H1 (cell line): ENCODE measurements around the gene FEV. TPM values are rescaled to one million over a fixed set of nuclear protein-coding genes. Genes with fewer than 3 reads are reported as not detected.

Experiments used
- CTCF ChIA-PET: fragments of 300-600 bp; sonication (Branson Sonifier 250); formaldehyde crosslinking; loops from one replicate; lab custom pipeline; 2021; ENCODE audit not compliant: partially characterized antibody; lab: Charles Lee
- POLR2A ChIA-PET: fragments of 300-600 bp; sonication (Branson Sonifier 250); formaldehyde crosslinking; loops from one replicate; lab custom pipeline; 2021; ENCODE audit warnings: inconsistent platforms; ENCODE audit not compliant: partially characterized antibody; lab: Charles Lee
- DNase-seq, 2 experiments: peaks; one replicate each; pipeline versions ENCODE4 v3.0.0 to v3.0.0-alpha.2; 2010 to 2022; ENCODE audit warnings: low spot score in 2 of 2, low read depth in 1 of 2, mixed read lengths in 1 of 2
- FAIRE-seq: peaks from 2 replicates; lab custom pipeline; 2011; peaks lifted over from hg19 to GRCh38; lab: Jason Lieb, UNC
- H2AFZ ChIP-seq: 2 replicates; pipeline ENCODE4 v1.8.1; 2012; ENCODE audit warnings: low read length, inconsistent platforms
- H2AK5ac ChIP-seq: 2 replicates; pipeline ENCODE4 v1.6.1; 2013; ENCODE audit warnings: low read depth, low read length
- H2BK120ac ChIP-seq: replicated peaks from 2 replicates; pipeline ENCODE3; 2013; ENCODE audit warnings: low read depth, low read length, inconsistent platforms
- H2BK12ac ChIP-seq: 2 replicates; pipeline ENCODE4 v1.6.1; 2013; ENCODE audit warnings: low read depth, low read length
- H2BK15ac ChIP-seq: 2 replicates; pipeline ENCODE4 v1.6.1; 2013; ENCODE audit warnings: low read length
- H2BK20ac ChIP-seq: 2 replicates; pipeline ENCODE4 v1.6.1; 2013; ENCODE audit warnings: low read length
- H2BK5ac ChIP-seq: 2 replicates; pipeline ENCODE4 v1.6.1; 2013; ENCODE audit warnings: low read depth, low read length
- H3K14ac ChIP-seq: 2 replicates; pipeline ENCODE4 v1.6.1; 2013; ENCODE audit warnings: inconsistent platforms; ENCODE audit not compliant: insufficient read length
- H3K18ac ChIP-seq: 2 replicates; pipeline ENCODE4 v1.6.1; 2013; ENCODE audit warnings: low read length; ENCODE audit errors: extremely low read depth
- H3K23ac ChIP-seq: 2 replicates; pipeline ENCODE4 v1.6.1; 2013; ENCODE audit warnings: inconsistent platforms; ENCODE audit not compliant: insufficient read length
- H3K23me2 ChIP-seq: 2 replicates; pipeline ENCODE4 v1.6.1; 2013; ENCODE audit warnings: low read depth, low read length
- H3K27ac ChIP-seq: 2 replicates; pipeline ENCODE4 v1.6.1; 2011; ENCODE audit warnings: low read depth, low read length, inconsistent platforms
- H3K27me3 ChIP-seq, 4 experiments: replicated peaks in 1 of 4; 1 replicate in 1 of 4; 2 replicates in 3 of 4; pipeline versions ENCODE4 v1.6.1 to v1.8.1; 2011 to 2013; ENCODE audit warnings: low read length in 3 of 4, mild to moderate bottlenecking in 3 of 4, inconsistent platforms in 2 of 4, mixed read lengths in 2 of 4, moderate library complexity in 1 of 4; ENCODE audit not compliant: control insufficient read depth in 3 of 4, insufficient read depth in 3 of 4; ENCODE audit errors: extremely low read depth in 1 of 4
- H3K36me3 ChIP-seq, 4 experiments: 2 replicates each; pipeline versions ENCODE4 v1.6.1 to v1.8.1; 2011 to 2013; ENCODE audit warnings: mild to moderate bottlenecking in 4 of 4, low read length in 3 of 4, moderate library complexity in 2 of 4, control low read depth in 1 of 4, inconsistent platforms in 1 of 4; ENCODE audit not compliant: insufficient read depth in 4 of 4, control insufficient read depth in 2 of 4
- H3K4ac ChIP-seq: replicated peaks from 2 replicates; pipeline ENCODE3; 2013; ENCODE audit warnings: low read length, low read depth, mixed read lengths, inconsistent platforms; ENCODE audit not compliant: insufficient read length
- H3K4me1 ChIP-seq, 4 experiments: replicated peaks in 1 of 4; 1 replicate in 1 of 4; 2 replicates in 3 of 4; pipeline versions ENCODE4 v1.6.1 to v1.8.1; 2011 to 2013; ENCODE audit warnings: low read length in 3 of 4, inconsistent platforms in 2 of 4, mixed read lengths in 1 of 4; ENCODE audit not compliant: insufficient read depth in 4 of 4, control insufficient read depth in 3 of 4
- H3K4me2 ChIP-seq, 2 experiments: 2 replicates each; pipeline versions ENCODE4 v1.6.1 to v1.8.1; 2011 to 2013; ENCODE audit warnings: low read depth in 2 of 2, low read length in 2 of 2, control low read depth in 1 of 2, inconsistent platforms in 1 of 2, mild to moderate bottlenecking in 1 of 2; ENCODE audit not compliant: insufficient read depth in 1 of 2
- H3K4me3 ChIP-seq, 4 experiments: fragments of 200-600, 300-600 bp in 1 of 4; sonication (generic), shearing (Covaris generic), sonication (Bioruptor Twin) in 1 of 4; 2 replicates each; pipeline versions ENCODE4 v1.5.1 to v1.8.1; 2011 to 2016; ENCODE audit warnings: low read length in 4 of 4, low read depth in 3 of 4, control low read depth in 2 of 4, inconsistent platforms in 2 of 4, mild to moderate bottlenecking in 2 of 4, mixed read lengths in 1 of 4, moderate library complexity in 1 of 4; ENCODE audit not compliant: insufficient read depth in 2 of 4; ENCODE audit errors: extremely low read depth in 1 of 4
- H3K56ac ChIP-seq: replicated peaks from 2 replicates; pipeline ENCODE3; 2013; ENCODE audit warnings: low read depth, mild to moderate bottlenecking, mixed read lengths, low read length, inconsistent platforms; ENCODE audit not compliant: insufficient read length
- H3K79me1 ChIP-seq: 2 replicates; pipeline ENCODE4 v1.6.1; 2013; ENCODE audit warnings: low read depth, low read length, control low read depth
- H3K79me2 ChIP-seq, 2 experiments: 2 replicates each; pipeline versions ENCODE4 v1.6.1 to v1.8.1; 2012 to 2013; ENCODE audit warnings: low read length in 2 of 2, mild to moderate bottlenecking in 2 of 2, inconsistent platforms in 1 of 2; ENCODE audit not compliant: insufficient read depth in 2 of 2, control insufficient read depth in 1 of 2
- H3K9ac ChIP-seq, 4 experiments: replicated peaks in 1 of 4; 1 replicate in 1 of 4; 2 replicates in 3 of 4; pipeline versions ENCODE4 v1.6.1 to v1.8.1; 2011 to 2013; ENCODE audit warnings: low read depth in 3 of 4, low read length in 3 of 4, control low read depth in 2 of 4, mild to moderate bottlenecking in 2 of 4, moderate library complexity in 2 of 4, inconsistent platforms in 1 of 4; ENCODE audit errors: extremely low read depth in 1 of 4
- H3K9me3 ChIP-seq, 2 experiments: 2 replicates each; pipeline versions ENCODE4 v1.6.1 to v1.8.1; 2012 to 2013; ENCODE audit warnings: mild to moderate bottlenecking in 2 of 2, moderate library complexity in 2 of 2, control low read depth in 1 of 2, inconsistent platforms in 1 of 2, low read depth in 1 of 2, low read length in 1 of 2, mixed read lengths in 1 of 2; ENCODE audit not compliant: insufficient read depth in 2 of 2
- H4K20me1 ChIP-seq, 2 experiments: replicated peaks in 1 of 2; 2 replicates each; pipeline versions ENCODE3 to v1.8.1; 2011 to 2013; ENCODE audit warnings: inconsistent platforms in 2 of 2, low read length in 2 of 2, mild to moderate bottlenecking in 1 of 2; ENCODE audit not compliant: insufficient read depth in 2 of 2, control insufficient read depth in 1 of 2
- H4K5ac ChIP-seq: 2 replicates; pipeline ENCODE4 v1.6.1; 2013; ENCODE audit warnings: low read length, low read depth, mixed read lengths, inconsistent platforms; ENCODE audit not compliant: insufficient read length
- H4K8ac ChIP-seq: 2 replicates; pipeline ENCODE4 v1.8.0; 2013; ENCODE audit warnings: mild to moderate bottlenecking, moderate library complexity, low read length, inconsistent platforms; ENCODE audit not compliant: insufficient read depth; ENCODE audit errors: extremely low read depth
- H4K91ac ChIP-seq: replicated peaks from 2 replicates; pipeline ENCODE3; 2013; ENCODE audit warnings: low read length, mixed read lengths, inconsistent platforms; ENCODE audit not compliant: insufficient read length
- CBX8 ChIP-seq: fragments of 300-800, 300-1000 bp; sonication (generic); IDR thresholded peaks from 2 replicates; pipeline ENCODE4 v1.7.1; 2016; ENCODE audit warnings: low read depth, low read length, borderline replicate concordance
- CREB1 ChIP-seq: IDR thresholded peaks from 2 replicates; pipeline ENCODE4 v1.6.1; 2012; ENCODE audit warnings: inconsistent platforms
- EZH2 ChIP-seq: fragments of 200-600 bp; sonication (generic); IDR thresholded peaks from 2 replicates; pipeline ENCODE4 v1.7.1; 2012; ENCODE audit warnings: low read depth, mild to moderate bottlenecking, moderate library complexity, low read length, inconsistent platforms; ENCODE audit not compliant: severe bottlenecking
- GTF2F1 ChIP-seq: IDR thresholded peaks from 2 replicates; pipeline ENCODE4 v1.6.1; 2012; ENCODE audit warnings: low read depth, low read length, improper control_type of control experiment, borderline replicate concordance
- RAD21 ChIP-seq, 2 experiments: IDR thresholded peaks in 1 of 2; conservative IDR thresholded peaks in 1 of 2; 2 replicates each; pipeline ENCODE4 v1.6.1; 2011; ENCODE audit warnings: low read depth in 2 of 2, low read length in 2 of 2, improper control_type of control experiment in 1 of 2, inconsistent platforms in 1 of 2, mild to moderate bottlenecking in 1 of 2, moderate library complexity in 1 of 2
- YY1 ChIP-seq: IDR thresholded peaks from 2 replicates; pipeline ENCODE4 v1.6.1; 2011; ENCODE audit warnings: low read depth, mild to moderate bottlenecking, low read length
- WGBS, 2 experiments: shearing (Covaris generic) in 1 of 2; methylation state at CpG; one replicate each; pipeline versions ENCODE4 v1.1.6 to v1.1.7; 2013 to 2015; ENCODE audit warnings: low lambda C conversion rate in 2 of 2, mixed read lengths in 2 of 2, inconsistent platforms in 1 of 2, low coverage in 1 of 2, missing lambda C conversion rate in 1 of 2; ENCODE audit not compliant: insufficient replicate concordance in 2 of 2, insufficient coverage in 1 of 2, insufficient read length in 1 of 2; ENCODE audit errors: extremely low coverage in 1 of 2, missing lambda C conversion rate in 1 of 2; 5-methylcytosine and 5-hydroxymethylcytosine counted together
- polyA plus RNA-seq, 7 experiments: library from polyadenylated mRNA; depleted of rRNA in 3 of 7; stranded (reverse) in 5 of 7; unstranded in 2 of 7; fragments of >200 nt in 5 of 7; fragments of 200-250 nt in 2 of 7; gene quantifications; 1 replicate in 5 of 7; 2 replicates in 1 of 7; 4 replicates in 1 of 7; pipeline versions ENCODE4 v1.2.1 to v1.2.3, GENCODE V29; 2011 to 2013; ENCODE audit warnings: missing spikeins in 2 of 7, mixed read lengths in 2 of 7
- total RNA-seq: library from RNA; stranded (reverse); fragmentation: NEBNext Ultra II Directional; extraction: Animal tissue kit (Norgen Biotek cat#: 25700); gene quantifications from 2 replicates; pipeline ENCODE4 v1.2.1, GENCODE V29; 2021
- TF ChIP-seq, protein P1 (sequence below), 3 experiments: IDR thresholded peaks; 1 replicate in 2 of 3; 2 replicates in 1 of 3; pipeline versions ENCODE4 v1.5.1 to v1.6.1; 2011; ENCODE audit warnings: low read length in 3 of 3, mild to moderate bottlenecking in 3 of 3, inconsistent platforms in 2 of 3, low read depth in 1 of 3, moderate library complexity in 1 of 3; ENCODE audit not compliant: insufficient read depth in 1 of 3; ENCODE audit errors: control extremely low read depth in 1 of 3

Gene FEV
- total and polyA plus RNA-seq, 2 of the 8 experiments (the other 6 are each of a cell fraction or from before 2014, with no cell fraction given) = not detected

DNA sequence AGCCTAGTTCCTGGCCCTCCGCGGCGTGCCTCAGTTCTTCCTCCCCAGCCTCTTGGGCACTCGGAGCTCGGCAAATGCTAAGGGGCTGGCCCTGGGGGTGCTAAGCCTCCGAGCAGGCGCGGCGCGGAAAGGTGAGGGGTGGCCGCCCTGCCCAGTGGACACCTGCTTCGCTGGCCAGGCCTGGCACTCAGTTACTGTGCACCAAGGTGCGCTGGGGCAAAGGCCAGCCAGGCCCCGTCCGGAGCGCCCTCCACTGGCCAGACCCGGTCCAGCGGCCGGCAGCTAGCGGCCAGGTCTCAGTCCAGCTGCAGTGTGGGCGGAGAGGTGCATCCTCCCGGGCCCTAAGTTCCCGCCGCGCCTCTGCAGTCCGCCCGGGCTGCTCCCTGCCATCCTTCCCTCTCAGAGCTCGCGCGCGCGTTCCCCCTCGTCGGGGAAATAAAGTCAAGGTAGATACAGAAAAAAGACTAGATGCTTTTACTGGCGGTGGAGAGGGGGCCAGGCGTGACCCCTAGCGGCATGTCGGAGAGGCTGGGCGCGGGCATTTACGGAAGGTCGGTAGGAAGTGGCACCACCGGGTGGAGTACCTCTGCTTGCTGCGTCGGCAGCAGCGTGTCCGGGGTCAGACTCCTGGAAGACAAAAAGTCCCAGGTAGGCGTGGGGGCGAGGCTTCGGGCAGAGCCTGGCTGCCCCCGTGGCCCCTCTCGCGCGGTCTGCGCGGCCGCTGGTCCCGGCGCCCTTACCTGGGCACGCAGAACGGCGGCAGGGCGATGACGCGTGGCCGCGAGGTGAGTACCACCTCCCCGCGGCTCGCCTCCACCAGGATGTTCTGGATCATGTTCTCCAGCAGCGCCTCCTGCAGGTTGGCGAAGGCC lies 17.6 kb upstream of the FEV start:
- DNase-seq (peak in 1 of 2 experiments; percentile 96), FAIRE-seq (no peak)
- ChIA-PET POLR2A (interaction anchor here (1.3 kb wide), 1 partner anchor 15 kb away, joined by 3 read pairs; no protein-coding TSS in a partner anchor), CTCF (interaction anchor here (0.5 to 19.5 kb wide), 55 partner anchors 8 to 787 kb away, joined by 3 to 284 read pairs (median 4); partner anchors contain the start of genes CFAP65, CRYBA2, FEV and IHH)
- peak overlapping the region; percentile 52 to 74 for H3K4me2 ChIP-seq
- no peak overlapping the region for H4K91ac ChIP-seq
- H3K23ac ChIP-seq = no peak overlapping the region
- H3K56ac ChIP-seq = no peak overlapping the region
- H3K27me3 ChIP-seq = peaks cover 65 to 82% (median 79%) of the 10 kb centered on the region in 4 experiments
- peak overlapping the region; percentile 31 to 65 (median 41) for H3K4me3 ChIP-seq
- H4K5ac ChIP-seq = no peak overlapping the region
- no peak overlapping the region for H2BK12ac ChIP-seq
- peak overlapping the region; percentile 2; the same call in 1 of the 2 replicates for H2AFZ ChIP-seq
- H3K79me1 ChIP-seq = no peaks in the 10 kb centered on the region
- H4K8ac ChIP-seq = peak overlapping the region; percentile 53; the same call in 1 of the 2 replicates
- H2BK5ac ChIP-seq = no peak overlapping the region
- WGBS, 2 experiments = 1% methylated on average over 66 of the region's 72 CpGs; no CpG with 5 or more reads in 1 of the 2 experiments
- H3K18ac ChIP-seq = no peak overlapping the region
- H2BK15ac ChIP-seq = no peak overlapping the region
- H4K20me1 ChIP-seq = peaks cover 5 to 9% of the 10 kb centered on the region in 2 experiments
- no peak overlapping the region for H3K14ac ChIP-seq
- H3K23me2 ChIP-seq = peaks cover 10% of the 10 kb centered on the region; the same call in 1 of the 2 replicates
- no peak overlapping the region for H3K4ac ChIP-seq
- H3K9me3 ChIP-seq = no peaks in the 10 kb centered on the region
- H3K4me1 ChIP-seq = peaks cover 0 to 32% (median 22%) of the 10 kb centered on the region in 4 experiments; a peak in 6 of 7 replicates
- 0 out of 8 replicates have a peak, but pooled peaks cover 0 to 5% (median 0%) of the 10 kb centered on the region in 4 experiments for H3K36me3 ChIP-seq
- H3K9ac ChIP-seq = no peak overlapping the region
- no peak overlapping the region for H2BK20ac ChIP-seq
- no peak overlapping the region for H2BK120ac ChIP-seq
- no peaks in the 10 kb centered on the region for H3K79me2 ChIP-seq
- no peak overlapping the region for H2AK5ac ChIP-seq
- no peak overlapping the region for H3K27ac ChIP-seq
- TF ChIP-seq RAD21 (IDR thresholded peaks at IDR 0.05 in 1 of 2, conservative IDR thresholded peaks at IDR 0.05 in 1 of 2; ENCODE audit: low read depth in 2 of 2, low read length in 2 of 2) = peak; percentile 40 to 54; a peak in 3 of 4 replicates
- TF ChIP-seq, protein P1, sequence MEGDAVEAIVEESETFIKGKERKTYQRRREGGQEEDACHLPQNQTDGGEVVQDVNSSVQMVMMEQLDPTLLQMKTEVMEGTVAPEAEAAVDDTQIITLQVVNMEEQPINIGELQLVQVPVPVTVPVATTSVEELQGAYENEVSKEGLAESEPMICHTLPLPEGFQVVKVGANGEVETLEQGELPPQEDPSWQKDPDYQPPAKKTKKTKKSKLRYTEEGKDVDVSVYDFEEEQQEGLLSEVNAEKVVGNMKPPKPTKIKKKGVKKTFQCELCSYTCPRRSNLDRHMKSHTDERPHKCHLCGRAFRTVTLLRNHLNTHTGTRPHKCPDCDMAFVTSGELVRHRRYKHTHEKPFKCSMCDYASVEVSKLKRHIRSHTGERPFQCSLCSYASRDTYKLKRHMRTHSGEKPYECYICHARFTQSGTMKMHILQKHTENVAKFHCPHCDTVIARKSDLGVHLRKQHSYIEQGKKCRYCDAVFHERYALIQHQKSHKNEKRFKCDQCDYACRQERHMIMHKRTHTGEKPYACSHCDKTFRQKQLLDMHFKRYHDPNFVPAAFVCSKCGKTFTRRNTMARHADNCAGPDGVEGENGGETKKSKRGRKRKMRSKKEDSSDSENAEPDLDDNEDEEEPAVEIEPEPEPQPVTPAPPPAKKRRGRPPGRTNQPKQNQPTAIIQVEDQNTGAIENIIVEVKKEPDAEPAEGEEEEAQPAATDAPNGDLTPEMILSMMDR (IDR thresholded peaks at IDR 0.05; ENCODE audit: control extremely low read depth in 1 of 3, insufficient read depth in 1 of 3, low read depth in 1 of 3, low read length in 3 of 3) = peak in 2 of 3 experiments; percentile 87 to 91; a peak in 3 of 4 replicates
- no peak for TF ChIP-seq CBX8
- TF ChIP-seq EZH2 = no peak
- peak; percentile 87 for TF ChIP-seq CREB1
- TF ChIP-seq YY1 = 0 out of 2 replicates have a peak, but pooled peaks have one; percentile 22
- no peak for TF ChIP-seq GTF2F1
